ENCODE results near the gene RPS6KC1. TPM values are rescaled to one million over a fixed set of nuclear protein-coding genes. Genes with fewer than 3 reads are reported as not detected.

The RPS6KC1 gene, protein sequence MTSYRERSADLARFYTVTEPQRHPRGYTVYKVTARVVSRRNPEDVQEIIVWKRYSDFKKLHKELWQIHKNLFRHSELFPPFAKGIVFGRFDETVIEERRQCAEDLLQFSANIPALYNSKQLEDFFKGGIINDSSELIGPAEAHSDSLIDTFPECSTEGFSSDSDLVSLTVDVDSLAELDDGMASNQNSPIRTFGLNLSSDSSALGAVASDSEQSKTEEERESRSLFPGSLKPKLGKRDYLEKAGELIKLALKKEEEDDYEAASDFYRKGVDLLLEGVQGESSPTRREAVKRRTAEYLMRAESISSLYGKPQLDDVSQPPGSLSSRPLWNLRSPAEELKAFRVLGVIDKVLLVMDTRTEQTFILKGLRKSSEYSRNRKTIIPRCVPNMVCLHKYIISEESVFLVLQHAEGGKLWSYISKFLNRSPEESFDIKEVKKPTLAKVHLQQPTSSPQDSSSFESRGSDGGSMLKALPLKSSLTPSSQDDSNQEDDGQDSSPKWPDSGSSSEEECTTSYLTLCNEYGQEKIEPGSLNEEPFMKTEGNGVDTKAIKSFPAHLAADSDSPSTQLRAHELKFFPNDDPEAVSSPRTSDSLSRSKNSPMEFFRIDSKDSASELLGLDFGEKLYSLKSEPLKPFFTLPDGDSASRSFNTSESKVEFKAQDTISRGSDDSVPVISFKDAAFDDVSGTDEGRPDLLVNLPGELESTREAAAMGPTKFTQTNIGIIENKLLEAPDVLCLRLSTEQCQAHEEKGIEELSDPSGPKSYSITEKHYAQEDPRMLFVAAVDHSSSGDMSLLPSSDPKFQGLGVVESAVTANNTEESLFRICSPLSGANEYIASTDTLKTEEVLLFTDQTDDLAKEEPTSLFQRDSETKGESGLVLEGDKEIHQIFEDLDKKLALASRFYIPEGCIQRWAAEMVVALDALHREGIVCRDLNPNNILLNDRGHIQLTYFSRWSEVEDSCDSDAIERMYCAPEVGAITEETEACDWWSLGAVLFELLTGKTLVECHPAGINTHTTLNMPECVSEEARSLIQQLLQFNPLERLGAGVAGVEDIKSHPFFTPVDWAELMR
- total RNA-seq: 9.8 and 10.7 TPM in 2 replicates

DNA sequence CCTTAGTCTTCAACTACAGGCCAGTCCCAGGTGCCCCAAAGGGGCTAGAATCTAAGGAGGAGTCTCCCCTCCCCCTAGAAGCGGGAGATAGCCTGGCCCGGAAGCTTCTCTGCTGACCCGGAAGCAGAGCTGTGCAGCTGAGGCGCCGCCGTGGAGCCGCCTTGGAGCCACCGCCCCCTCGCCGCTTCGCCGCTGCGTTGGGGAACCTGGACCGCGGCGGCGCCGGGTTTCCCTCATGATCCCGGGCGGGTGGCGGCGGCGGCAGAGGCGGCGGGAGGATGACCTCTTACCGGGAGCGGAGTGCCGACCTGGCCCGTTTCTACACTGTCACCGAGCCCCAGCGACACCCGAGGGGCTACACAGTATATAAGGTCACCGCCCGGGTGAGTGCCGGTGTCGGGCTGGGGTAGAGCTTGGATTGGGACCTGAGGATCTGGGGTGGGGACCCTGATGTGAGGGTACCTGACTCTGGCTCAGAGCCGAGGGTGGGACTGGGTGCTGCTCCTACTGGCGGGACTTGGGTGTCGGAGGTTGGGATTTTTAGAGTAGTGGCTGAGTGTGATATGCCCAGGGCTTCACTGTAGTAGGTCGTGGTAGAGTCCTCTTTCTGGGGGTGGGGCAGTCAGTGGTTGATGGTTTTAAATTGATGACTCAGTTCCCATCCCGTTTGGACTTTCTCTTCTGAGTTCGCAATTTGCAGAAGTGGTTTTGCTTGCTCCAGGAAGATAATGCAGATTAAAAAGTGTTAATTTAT, at the start of gene RPS6KC1:
RPS6KC1 (plus strand) TSS at position 115 of the 754 bp plus-strand sequence; CDS start at position 279, 164 bp downstream.

GRCh38 chr1:213015099-213016050, 35.7 kb upstream of the RPS6KC1 start, which contains the start of gene ANGEL2:
Gene ANGEL2, minus strand, starts transcription at chr1:213015867. Its CDS starts 196 bp downstream, at chr1:213015671.

Other genes with a start within 250 kb of the RPS6KC1 start
- gene SPATA45, start 203.6 kb upstream of the RPS6KC1 start, total RNA-seq: not detected in 2 replicates
- gene FLVCR1, start 193.0 kb upstream of the RPS6KC1 start, total RNA-seq: 6.7 and 6.9 TPM in 2 replicates
- gene VASH2, start 100.7 kb upstream of the RPS6KC1 start, total RNA-seq: under 0.01 and 0.27 TPM in 2 replicates
- 13.6 and 30.4 TPM in 2 replicates for gene ANGEL2, start 35.4 kb upstream of the RPS6KC1 start, total RNA-seq